ENCODE data around the gene VWA8.
"Not testable (repeated sequence)": the region's sequence is repeated elsewhere in the genome, so short reads cannot be mapped to it uniquely, and the experiment has no call there.

VWA8 gene

DNA sequence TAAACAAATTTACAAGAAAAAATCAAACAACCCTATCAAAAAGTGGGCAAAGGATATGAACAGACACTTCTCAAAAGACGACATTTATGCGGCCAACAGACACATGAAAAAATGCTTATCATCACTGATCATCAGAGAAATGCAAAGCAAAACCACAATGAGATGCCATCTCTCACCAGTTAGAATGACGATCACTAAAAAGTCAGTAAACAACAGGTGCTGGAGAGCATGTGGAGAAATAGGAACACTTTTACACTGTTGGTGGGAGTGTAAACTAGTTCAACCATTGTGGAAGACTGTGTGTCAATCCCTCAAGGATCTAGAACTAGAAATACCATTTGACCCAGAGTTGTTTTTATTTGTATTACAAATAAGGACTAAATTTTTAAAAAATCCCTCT is 215.4 kb downstream of the VWA8 start:
- not testable (repeated sequence) for DNase-seq (ENCODE audit: low read depth)

DNA sequence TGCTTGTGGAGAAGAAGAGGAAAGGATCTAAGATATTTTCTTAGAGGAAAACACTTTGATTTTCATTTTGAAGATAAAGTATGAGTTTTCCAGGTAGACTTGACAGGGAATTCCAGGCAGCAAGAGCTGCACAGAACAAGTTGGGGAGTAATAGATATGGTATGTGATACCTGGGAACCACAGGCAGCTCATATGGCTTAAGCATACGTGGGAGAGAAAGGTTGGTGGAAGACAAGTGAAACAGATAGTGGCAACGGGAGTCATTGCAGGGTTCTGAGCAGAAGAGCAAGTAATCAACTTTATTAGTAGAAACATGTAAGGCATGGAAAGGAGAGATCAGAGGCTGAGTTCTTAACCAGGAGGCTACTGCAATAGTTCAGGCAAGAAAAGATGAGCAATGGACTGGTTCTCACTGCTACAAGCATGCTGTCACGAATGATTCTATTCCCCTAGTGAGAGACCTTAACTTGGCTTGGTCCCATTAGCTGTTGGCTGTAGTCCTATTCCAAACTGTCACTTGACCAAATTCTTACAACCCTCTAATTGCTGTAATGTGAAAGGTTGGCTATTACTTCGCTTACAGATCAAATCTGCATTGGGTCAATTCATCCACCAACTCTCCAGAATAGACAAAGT is 217.9 kb downstream of the VWA8 start:
- no peak for DNase-seq (ENCODE audit: low read depth)

DNA sequence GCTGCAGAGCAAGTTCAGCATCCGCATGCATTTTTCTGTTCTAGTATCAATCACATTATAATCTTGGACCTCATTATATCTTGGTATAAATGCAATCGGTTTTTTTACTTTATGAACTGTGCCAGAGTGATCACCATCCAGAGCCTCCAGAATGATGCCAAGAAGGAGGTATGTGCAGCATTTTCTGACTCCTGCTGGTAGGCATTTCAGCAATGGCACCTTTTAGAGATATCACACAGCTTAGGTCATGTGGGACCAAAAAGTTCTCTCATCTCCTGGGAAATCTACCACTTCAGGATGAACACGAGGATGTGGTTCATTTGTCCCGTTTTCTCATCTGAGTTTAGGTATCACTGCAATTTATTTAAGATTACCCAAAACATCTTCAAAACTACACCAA is 220.4 kb downstream of the VWA8 start:
- no peak for DNase-seq (ENCODE audit: low read depth)

DNA sequence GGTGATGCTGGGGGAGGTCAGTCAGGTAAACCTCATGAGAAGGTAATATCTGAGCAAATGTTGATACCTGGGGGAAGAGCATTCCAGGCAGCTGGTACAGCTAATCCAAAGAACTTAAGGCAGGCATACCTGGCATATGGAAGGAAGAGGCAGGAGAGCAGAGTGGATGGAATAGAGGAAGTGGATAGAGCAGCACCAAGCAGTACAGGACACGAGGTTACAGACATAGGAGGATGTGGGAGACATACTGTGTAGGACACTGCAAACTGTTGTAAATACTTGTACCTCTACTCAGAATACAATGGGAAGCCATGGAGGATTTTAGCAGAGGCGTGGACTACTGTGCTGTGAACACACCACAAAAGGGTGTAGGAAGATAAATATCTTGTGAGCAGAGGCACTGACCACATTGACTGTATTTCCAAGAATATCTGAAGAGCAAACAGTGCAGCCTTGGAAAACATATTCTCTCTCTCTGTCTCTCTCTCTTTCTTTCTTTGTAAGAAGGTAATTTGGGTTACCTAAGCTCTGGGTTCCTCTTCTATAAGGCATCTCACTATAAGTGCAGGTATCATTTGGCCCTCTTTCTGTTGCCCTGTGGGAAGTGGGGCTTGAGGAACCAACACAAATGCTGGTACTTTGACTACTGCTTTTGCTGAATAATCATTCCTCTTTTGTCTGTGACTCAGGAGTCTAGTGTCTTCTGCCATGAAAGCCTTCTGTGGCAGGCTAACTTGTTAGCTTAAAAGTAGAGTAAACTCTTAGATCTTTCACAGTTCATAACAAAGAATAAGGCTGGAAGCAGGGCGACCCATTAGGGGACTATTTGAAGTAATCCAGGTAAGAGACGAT is 238.0 kb downstream of the VWA8 start:
- no peak for DNase-seq (ENCODE audit: low read depth)

DNA sequence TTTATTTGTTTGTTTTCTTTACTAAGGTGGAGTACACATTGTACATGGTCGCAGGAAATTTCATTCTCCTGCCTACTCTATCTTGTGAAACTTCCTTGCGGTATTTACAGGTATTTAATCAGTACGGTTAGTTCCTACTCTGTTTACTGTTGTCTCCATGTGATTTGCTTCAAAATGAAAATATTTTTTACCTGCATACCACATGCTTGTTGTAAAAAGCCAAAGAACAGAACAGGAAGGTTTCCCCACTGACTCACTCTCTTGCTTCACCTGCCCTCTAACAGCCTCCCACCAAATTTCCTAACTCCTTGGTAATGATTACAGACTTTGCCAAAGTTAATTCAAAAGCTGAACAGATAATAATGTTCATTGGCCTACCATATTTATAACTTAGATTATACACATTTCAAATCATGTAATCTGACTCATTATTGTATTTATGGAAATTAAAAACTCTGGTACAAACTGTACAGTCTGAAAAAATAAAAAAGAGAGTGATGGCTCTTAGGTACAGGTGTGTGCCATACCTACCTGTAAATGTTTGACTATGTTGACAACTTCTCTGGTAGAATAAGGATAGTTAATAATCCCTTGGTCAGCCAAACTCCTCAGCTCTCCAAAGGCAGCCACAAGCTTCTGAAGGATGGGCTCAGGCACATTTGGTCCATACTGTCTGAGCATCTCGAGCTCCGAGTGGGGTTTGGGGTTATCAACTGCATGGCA is 239.9 kb downstream of the VWA8 start:
- DNase-seq (ENCODE audit: low read depth): no peak

DNA sequence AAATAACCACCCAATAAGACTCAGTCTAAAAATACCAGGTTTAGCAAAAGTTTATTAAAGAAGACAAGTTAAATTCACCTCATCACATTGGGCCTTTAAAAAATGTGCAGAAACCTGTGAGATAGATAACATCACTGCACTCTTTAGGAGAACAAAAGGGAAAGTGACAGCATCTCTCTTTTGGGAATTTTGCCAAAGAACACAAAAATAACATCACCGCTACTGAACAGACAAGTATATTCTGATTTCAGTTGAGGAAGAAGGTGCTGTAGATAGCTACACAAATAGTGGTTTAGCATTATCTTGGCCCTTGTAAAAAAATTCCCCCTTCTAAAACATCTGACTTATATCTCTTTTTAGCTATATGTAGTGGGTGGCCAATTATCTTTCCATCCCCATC is 244.7 kb downstream of the VWA8 start:
- no peak for DNase-seq (ENCODE audit: low read depth)

DNA sequence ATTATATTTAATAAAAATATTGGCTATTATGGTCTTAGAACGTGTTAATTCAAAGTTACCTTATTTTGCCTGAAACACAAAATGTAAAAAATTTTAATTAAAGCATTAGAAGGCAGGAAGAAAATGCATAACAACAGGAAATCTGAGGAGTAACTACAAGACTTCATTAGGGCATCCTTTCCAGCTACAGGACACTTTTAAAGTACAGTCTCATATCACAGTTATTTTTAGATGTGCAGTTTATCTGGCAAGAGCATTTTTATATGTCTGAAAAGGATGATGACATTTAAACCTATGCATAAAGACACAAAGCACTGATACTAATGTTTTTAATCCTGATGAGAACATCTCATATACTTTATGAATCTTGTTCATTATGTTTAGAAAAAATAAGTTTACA is 247.5 kb downstream of the VWA8 start:
- DNase-seq (ENCODE audit: low read depth): no peak

DNA sequence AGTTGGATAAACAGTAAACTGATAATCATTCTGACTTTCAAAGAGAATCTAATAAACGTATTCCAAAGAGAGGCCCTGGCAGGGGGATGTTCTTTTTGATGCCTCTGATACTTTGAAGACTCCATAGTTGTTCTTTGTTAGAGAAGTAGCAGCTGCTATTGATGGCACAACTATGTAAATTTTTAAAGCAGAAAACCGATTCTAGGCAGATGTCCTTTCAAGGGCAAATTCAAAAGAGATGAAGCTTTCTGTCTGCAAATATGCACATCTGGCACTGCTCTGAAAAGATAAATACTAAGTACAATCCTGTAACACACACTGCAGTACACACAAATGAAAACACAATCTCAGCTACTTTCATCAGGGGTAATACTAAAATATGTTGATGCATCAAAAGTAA is 250.1 kb downstream of the VWA8 start:
- DNase-seq (ENCODE audit: low read depth): no peak

DNA sequence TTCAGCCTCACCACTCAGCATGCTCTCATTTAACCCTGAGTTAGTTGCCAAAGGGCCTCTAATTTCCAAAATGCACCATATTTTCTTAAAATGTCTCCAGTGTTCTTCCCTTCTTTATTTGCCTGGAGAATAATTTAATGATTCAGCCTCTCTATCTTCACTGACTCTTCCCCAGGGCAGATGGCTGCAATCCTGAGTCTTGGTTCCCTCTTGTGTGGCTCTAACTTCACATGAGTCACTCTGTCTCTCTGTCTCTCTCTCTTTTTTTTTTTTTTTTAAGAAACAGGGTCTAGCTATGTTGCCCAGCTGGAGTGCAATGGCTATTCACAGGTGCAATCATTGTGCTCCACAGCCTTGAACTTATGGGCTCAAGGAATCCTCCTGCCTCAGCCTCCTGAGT is 251.4 kb downstream of the VWA8 start:
- DNase-seq (ENCODE audit: low read depth): no peak

DNA sequence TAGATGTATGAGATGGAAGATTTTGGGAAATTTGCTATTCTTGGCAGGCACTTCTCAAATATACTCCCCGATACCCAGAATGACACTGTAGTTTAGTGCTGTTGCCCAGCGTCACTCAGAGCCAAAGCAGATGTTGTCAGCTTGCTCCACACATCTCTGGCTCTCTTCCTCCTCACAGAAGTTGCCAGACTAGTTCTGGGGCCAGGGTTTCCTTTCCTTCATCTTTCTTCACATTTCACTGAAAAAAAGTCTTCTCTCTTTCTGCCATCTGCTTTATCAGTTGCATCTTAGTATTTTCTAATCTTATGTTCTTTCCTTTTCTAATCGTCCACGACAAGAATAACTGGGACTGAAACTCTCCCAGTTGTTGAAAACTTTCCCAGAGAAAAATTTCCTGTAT is 252.2 kb downstream of the VWA8 start:
- DNase-seq (ENCODE audit: low read depth): no peak

DNA sequence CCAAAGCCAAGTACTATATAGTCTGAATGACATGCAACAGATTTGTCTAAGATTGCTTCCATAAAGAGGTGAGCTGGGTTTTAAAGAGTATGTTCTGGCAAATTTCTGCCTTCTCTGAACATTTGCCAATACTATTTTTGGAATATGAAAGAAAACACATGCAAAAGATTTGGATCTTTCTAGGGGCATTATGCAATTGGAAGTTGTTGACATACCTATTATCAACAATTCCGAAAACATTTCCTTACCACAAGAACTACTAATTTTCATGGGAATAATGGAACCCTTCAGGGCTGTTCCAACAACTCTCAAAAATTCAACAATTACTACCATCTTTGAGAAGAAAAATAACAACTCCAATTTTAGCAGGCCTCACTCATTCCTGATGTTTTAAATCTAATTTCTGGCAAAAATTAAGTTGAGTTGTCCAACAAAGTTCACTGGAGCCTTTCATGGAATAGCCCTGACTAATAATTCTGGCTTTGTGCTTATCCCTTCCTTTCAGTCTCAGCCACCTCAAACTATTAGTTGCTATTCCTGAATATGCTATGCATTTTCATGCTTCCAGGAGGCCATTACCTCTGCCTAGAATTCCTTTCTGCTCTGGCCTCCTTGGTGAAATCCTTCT is 253.6 kb downstream of the VWA8 start:
- no peak for DNase-seq (ENCODE audit: low read depth)

DNA sequence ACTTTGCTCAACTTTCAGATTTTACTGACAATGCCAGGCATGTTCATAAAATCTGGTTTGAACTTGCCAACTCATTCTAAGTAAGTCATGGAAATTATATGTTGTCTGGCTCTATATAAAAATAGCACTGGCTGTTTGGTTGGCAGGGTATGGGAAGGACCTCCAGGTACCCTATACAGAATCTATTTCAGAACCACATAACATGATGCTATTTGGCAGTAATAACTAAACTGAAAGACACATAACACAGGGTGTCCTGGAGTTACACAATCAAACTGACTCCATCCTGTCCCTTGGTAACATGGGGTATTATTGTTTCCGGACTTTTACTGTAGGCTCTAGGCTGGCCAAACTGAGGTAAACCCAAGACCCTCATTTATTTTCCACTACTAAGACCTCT is 254.8 kb downstream of the VWA8 start:
- no peak for DNase-seq (ENCODE audit: low read depth)

DNA sequence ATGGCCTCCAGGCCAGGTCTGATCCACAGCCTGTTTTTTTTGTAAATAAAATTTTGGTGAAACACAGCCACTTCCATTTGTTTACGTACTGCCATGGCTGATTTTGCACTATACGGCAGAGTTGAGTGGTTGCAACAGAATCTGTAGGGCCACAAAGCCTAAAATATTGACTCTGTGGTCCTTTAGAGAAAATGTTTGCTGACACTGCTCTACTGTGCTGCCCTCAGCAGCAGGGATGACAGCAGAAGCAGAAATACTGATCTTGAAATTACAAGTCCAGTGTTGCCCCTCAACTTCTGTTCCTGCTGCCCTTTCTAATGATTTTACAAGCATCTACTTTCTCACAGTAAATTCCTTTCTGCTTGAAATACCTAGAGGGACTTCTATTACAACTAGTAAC is 258.4 kb downstream of the VWA8 start:
- no peak for DNase-seq (ENCODE audit: low read depth)

DNA sequence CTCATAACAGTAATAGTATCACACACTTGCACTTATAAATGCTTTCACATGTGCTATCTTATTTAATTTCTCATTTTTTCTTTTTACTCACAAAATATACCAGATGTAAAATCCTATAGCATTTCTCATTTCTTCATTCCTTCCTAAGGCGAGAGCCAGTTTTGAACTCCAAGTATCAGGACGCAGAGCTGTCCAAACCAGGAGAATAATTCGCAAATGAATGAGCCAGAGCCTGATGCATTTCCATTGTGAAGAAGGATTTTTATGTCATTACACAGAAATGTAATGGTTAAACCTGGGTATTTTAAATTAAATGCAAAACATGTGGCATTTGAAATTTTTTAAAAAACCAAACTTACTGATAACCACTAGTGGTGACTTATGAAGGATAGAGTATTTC is 259.2 kb downstream of the VWA8 start:
- DNase-seq (ENCODE audit: low read depth): no peak

DNA sequence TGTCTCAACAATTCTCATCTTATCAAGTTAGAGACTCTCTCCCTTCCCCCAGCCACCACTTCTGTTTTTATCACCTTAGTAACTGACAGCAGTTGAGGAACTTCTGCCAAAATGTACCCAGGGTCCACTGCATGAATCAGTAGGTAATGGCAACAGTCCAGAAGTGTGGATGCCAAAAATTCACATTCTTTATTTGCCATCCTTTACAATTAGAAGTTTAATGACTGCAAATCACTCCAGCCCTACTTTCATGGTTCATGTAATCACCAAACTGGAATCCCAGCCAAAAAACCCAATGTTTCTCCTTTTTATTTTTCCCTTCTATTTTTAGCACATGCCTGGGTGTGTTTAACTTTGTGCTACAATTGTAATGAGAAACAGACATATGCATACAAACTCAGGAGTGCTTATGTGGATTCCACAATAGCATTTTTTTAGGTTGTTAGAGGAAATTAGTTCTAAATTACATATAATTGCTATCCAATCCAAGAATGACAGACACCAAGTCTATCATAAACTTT is 260.1 kb downstream of the VWA8 start:
- no peak for DNase-seq (ENCODE audit: low read depth)

DNA sequence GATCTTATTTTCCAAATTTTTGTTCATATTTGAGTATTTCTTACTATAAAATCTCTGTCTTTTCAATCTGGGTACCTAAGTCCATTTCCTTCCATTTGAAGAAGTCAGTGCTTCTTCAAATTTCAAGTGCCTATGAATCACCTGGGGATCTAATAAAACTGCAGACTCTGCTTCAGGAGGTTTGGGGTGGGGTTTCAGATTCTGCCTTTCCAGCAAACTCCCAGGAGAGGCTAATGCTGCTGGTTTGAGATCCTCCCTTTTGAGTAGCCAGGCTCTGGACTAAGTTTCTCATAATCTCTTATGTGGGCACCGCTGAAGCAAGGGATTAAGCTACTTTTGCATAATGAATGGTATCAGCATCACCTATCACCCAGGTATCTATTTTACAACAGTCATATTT is 261.1 kb downstream of the VWA8 start:
- DNase-seq (ENCODE audit: low read depth): no peak

DNA sequence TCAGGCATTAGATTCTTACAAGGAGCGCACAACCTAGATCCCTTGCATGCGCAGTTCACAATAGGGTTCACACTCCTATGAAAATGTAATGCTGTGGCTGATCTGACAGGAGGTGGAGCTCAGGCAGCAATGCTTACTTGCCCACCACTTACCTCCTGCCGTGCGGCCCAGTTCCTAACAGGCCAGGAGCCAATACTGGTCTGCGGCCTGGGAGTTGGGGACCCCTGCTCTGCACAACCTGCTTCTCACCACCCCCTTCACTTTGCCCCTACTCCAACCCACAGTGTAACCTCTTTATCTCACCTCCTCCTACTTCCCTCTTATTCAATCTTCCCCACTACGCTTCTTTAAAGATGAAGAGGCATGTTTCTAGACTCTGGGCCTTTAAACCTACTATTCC is 263.3 kb downstream of the VWA8 start:
- DNase-seq (ENCODE audit: low read depth): no peak

DNA sequence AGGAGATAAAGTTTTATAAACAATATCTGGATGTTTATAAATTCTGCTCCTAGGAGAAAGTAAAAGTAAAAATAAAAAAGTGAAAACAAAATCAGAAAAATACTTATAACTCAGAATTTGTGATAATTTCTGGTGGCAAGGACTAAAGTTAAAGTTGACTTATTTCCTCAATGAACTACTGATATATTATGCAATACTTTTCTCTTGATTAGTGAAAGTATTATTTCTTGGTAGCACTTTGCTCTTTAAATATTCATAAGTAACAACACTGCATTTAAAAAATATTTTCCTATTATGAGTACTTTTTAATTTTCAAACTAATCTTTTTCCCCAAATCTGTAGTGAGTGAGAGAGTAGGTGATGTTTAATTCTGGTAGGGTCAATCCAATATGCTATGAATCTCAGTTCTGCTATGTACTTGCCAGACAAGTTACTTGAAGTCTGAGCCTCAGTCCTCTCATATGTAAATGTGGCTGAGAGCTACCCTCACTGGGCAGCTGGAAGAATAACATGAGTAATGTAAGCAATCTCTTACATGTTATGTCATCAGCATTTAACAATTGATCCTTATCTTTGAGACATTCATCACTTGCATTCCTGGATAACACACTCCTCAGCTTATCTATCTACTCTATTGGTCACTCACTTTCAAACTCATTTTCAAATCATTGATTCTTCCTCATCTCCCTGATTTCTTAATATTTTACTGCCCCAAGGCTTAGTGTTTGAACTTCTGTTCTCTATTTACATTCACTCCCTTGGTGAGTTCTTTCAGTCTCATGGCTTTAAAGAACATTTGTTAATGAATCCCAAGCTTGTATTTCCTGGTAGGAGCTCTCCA is 264.5 kb downstream of the VWA8 start:
- no peak for DNase-seq (ENCODE audit: low read depth)

DNA sequence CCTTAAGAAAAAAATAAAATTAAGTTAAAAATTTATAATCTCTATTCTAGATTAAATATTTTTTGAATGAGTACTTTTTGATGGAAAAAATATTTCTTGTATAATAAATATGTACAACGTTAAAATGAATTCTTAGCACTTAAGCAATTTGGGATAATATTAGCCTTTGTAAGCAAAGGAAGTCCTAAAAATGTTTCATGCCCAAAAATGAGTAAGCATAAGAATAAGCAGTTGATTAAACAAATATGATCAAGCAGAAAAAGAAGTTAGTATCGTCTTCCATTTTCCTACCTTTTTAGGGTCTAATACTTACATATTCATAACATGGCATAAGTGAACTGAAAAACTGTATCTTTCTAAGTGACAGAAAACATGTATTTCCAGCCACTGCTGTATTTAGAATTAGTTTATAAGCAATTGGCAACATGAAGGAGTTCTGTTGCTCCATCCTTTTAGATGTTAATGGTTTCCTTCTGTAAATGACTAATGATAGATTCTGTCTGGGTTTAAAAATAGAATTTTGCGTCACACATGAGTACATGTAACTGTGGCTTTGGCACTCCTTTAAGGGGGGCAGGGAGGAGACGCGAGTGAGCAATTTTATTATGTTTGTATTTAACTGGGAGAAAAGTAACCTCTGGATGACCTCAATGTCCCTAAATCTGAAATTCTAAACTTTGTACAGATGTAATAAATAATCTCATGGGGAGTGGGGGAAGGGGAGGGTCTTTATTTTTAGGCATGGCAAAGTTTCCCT is 266.2 kb downstream of the VWA8 start:
- no peak for DNase-seq (ENCODE audit: low read depth)

DNA sequence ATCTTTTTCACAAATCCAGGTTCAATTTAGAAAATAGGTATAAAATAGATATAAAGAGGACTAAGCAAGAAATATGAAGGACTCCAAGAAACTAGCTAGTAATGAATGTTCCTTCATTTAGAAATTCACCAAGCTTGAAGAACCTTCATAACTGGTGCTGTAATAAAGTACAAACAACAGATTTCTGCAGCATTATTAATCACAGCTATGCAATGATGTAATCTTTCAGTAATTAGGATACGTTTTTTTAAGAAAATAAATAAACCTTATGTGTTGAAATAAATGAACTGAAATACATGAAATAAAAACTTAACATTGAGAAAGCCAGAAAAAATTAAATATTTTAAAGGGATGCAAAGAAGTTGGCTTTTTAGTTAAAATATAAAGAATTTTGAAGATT is 267.5 kb downstream of the VWA8 start:
- DNase-seq (ENCODE audit: low read depth): no peak

DNA sequence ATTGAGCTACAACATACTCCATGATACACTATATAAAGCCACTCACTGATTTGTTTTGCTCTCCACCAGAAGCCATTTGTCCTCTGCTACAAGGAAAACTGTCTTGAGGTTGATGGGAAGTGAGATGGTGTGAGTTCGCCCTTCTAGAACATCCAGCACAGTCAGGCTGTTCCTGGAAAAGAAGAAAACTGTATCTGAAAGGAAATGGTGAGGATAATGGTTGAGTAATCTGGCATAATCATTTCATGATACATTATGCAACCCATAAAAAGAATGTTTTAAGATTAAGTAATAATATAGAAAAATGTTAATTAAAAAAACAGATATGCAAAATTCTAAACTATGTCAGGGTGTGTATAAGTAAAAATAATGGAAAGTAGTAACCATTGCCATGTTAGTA is 269.6 kb downstream of the VWA8 start:
- DNase-seq (ENCODE audit: low read depth): no peak
